ENCODE data around the gene HS3ST6. TPM values are rescaled to one million over a fixed set of nuclear protein-coding genes. Genes with fewer than 3 reads are reported as not detected.

Gene HS3ST6
- total RNA-seq, 4 donors from 2014 or later = not detected

DNA sequence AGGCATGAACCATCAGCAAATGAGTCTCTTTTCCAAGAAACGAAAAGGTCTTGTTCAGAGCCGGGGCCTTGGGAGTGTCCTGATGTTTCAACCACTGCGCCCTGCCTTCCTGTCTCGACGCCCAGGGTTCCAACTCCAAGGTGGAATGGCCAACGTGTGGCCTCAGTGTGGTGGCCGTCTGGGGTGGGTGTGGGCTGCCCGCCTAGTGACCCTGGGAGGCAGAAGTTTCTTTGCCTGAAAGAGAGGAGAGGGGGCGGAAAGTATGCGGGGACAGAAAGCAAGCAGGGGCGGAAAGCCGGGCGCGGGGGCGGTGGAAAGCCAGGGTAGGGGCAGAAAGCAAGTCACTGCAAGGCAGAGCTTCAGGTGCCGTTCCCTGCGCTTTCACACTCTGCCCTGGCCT lies 20.7 kb upstream of the HS3ST6 start:
- TF ChIP-seq, protein P1, sequence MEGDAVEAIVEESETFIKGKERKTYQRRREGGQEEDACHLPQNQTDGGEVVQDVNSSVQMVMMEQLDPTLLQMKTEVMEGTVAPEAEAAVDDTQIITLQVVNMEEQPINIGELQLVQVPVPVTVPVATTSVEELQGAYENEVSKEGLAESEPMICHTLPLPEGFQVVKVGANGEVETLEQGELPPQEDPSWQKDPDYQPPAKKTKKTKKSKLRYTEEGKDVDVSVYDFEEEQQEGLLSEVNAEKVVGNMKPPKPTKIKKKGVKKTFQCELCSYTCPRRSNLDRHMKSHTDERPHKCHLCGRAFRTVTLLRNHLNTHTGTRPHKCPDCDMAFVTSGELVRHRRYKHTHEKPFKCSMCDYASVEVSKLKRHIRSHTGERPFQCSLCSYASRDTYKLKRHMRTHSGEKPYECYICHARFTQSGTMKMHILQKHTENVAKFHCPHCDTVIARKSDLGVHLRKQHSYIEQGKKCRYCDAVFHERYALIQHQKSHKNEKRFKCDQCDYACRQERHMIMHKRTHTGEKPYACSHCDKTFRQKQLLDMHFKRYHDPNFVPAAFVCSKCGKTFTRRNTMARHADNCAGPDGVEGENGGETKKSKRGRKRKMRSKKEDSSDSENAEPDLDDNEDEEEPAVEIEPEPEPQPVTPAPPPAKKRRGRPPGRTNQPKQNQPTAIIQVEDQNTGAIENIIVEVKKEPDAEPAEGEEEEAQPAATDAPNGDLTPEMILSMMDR (IDR thresholded peaks at IDR 0.05) = no peak
- ATAC-seq (ENCODE audit: low FRiP score) (no peak), DNase-seq (ENCODE audit: low spot score) (no peak)

DNA sequence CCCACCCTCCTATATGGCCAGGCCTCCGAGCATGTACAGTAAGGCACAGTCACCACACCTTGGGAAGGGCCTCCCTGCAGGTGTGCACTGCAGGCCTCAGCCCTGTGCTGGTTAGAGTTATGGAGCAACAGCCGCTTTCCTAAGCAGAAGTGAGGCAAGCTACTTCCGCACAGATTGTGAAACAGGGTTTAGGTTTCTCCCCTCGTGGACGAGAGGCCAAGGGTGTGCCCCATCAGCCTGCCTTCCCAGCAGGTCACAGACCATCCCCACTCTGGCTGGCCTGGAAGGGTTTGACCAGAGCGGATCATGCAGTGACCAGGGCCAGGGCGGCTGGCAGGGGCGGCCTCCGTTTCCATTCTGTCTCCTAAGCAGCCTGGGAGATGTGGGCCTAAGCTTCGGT lies 20.1 kb upstream of the HS3ST6 start:
- TF ChIP-seq, protein P1 (IDR thresholded peaks at IDR 0.05) = no peak
- no peak for DNase-seq (ENCODE audit: low spot score)

DNA sequence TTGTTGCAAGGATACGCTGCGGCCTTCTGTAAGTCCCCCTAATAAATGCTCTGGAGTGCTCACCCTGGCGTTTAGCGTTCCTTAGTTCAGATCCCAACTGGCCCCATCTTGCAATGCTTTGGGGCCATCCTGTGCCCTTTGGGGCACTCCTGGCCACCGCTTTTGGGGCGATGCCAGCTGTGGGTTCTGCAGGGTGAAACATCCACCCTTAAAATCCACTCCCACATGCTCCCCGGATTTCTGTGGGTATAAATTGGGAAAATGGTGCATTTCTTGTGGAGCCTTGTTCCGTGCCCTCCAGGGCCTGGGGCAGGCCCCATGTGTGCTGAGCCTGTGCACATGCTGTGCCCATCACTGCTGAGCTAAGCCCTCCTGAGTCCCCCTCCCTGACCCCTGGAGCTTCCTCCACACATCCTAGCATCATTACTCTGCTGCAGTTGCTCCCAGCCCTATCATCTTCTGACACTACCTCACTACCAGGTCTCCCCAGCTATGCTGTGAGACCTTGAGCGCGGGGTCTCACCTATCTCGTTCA lies 18.8 kb upstream of the HS3ST6 start:
- no peak for DNase-seq (ENCODE audit: low spot score)
- TF ChIP-seq, protein P1 (IDR thresholded peaks at IDR 0.05) = no peak
- ATAC-seq (ENCODE audit: low FRiP score) = no peak

More for the DNA sequence above, 20.1 kb upstream of the HS3ST6 start:
- no peak for ATAC-seq (ENCODE audit: low FRiP score)

DNA sequence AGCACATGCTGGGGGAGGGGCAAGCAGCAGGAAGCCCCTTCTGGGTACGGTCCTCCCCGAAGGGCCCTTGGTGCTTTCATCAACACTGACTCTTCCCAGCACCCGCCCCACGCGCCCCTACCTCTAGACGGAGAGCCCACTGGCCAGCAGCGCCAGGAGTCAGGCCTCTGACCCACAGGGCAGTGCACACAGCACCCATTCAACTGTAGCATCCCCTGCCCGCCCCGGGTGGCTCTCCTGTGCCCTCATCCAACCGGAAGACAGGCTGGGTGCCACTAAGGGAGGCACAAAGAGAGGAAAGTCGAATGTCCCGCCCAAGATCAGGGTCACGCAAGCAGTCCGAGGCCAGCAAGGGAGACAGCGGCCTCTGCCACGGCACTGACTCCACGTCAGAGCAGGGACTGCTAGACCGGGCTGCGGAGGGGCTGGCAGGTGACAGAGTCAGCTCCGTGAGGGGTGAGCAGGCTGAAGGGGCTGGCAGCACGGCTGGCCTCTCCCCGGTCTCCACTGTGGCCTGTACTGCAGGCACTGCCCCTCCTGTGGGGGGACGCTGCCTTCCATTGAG lies 15.0 kb upstream of the HS3ST6 start:
- no peak for DNase-seq (ENCODE audit: low spot score)
- TF ChIP-seq, protein P1 (IDR thresholded peaks at IDR 0.05) = no peak
- ATAC-seq (ENCODE audit: low FRiP score) = no peak

DNA sequence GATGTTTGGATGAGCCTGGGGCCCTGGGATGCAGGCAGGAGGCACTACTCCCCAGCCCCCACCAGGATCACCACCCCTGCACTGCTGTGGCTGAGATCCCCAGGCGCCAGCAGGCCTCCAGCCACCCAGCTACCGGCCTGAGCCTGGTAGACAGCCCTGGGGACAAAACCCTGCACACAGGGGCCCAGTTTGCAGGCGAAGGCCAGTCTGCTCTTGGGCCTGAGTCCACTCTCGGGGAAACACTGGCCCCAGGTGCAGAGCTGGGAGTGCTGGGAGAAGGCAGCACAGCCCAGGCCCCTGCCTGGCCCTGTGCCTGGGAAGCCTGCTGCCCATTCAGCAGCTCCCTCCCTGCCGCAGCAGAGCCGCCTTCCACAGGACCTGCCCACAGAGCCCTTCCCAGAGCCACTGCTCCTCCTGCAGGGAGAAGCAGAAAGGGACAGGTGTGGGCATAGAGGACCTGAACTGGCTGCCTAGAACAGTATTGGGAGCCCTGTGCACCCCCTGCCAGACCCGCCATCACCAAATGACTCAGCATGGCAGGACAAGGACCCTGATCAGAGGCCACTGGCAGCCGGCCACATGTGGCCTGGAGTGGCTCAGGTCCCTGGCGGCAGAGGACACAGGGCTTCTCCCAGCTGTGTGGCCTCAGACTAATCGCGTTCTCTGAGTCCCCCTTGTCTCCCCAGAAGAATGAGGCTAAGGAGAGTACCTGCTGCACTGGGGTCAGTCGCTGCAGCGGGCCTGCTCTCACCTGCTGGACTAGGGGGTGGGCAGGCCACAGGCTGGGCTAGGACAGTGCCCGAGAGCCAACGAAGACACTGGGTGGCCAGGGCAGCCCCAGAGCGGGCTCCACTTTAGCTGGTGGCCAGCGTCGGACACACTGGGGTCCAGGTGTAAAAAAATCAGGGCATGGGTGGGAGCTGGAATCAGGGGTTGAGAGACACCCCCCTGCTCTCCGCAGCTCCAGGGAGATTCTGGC lies 14.1 kb upstream of the HS3ST6 start:
- ATAC-seq (ENCODE audit: low FRiP score) (no peak), DNase-seq (ENCODE audit: low spot score) (no peak)
- TF ChIP-seq, protein P1 (IDR thresholded peaks at IDR 0.05) = no peak

DNA sequence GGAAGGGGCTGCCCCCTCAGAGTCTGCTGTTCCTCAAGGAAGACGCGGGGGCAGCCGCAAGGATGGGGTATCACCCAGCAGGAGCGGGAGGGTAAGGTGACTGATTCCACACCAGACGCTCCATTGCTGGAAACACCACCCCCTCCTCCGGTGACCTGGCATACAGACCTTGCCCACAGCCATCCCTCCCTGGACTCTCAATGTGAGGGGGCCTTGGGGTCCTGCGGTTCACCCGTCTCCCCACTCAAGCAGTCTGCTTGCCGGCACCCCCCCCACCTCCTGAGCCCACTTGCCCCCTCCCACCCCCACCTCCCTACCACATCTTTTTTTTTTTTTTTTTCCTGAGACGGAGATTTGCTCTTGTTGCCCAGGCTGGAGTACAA lies 12.1 kb upstream of the HS3ST6 start:
- no peak for DNase-seq (ENCODE audit: low spot score)
- ATAC-seq (ENCODE audit: low FRiP score) = no peak
- TF ChIP-seq, protein P1 (IDR thresholded peaks at IDR 0.05) = no peak
